Stimulated activated CD8-positive, alpha-beta memory T cell treated with anti-CD3 and anti-CD28 coated beads, Interleukin-12 subunit alpha, Interleukin-12 subunit beta, amount 100 ng/mL, for 4 hours (primary cell): ENCODE measurements around the gene CRIP3.
A peak's percentile ranks its signal among the peaks of the same experiment; 100 is the strongest.

Source experiments
- DNase-seq: peaks from one replicate; pipeline ENCODE4 v3.0.0-alpha.2; 2020; ENCODE audit warnings: low read depth

CRIP3 gene

DNA sequence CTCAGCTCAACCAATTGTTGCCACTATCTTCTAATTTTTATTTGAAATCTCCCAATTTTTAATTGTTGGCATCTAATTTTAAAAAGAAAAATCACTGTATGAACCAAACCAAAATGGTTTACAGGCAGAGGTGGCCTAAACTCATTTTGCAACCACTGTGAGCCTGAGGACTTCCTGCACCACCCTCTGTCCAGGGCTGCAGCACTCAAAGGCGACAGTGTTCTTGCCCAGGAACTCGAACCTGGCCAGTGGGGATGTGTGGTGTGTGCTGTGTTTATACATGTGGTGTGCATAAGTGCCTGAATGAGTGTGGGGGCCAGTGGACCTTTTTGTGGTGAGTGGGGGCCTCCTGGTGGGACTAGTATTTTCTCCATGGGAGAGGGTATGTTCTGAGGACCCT is 34.9 kb downstream of the CRIP3 start:
- no peak for DNase-seq

DNA sequence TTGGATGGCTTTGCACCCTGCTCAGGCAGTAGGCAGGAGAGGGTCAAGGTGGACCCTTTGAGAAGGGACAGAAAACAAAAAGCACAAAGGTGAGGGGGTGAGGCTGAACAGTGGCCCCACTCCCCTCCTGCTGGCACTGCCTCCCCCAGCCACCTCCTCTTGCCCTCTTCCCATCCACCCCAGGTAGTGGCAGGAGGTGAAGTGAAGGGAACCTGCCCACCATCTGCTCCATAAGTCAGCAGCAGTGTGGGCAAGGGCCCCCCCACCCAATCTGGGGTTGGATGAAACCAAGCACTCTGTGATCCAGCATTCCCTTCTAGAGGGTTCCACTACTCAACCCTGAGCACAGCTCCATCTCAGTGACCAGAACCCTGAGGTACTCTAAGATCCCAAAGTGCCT is 36.7 kb downstream of the CRIP3 start:
- no peak for DNase-seq

DNA sequence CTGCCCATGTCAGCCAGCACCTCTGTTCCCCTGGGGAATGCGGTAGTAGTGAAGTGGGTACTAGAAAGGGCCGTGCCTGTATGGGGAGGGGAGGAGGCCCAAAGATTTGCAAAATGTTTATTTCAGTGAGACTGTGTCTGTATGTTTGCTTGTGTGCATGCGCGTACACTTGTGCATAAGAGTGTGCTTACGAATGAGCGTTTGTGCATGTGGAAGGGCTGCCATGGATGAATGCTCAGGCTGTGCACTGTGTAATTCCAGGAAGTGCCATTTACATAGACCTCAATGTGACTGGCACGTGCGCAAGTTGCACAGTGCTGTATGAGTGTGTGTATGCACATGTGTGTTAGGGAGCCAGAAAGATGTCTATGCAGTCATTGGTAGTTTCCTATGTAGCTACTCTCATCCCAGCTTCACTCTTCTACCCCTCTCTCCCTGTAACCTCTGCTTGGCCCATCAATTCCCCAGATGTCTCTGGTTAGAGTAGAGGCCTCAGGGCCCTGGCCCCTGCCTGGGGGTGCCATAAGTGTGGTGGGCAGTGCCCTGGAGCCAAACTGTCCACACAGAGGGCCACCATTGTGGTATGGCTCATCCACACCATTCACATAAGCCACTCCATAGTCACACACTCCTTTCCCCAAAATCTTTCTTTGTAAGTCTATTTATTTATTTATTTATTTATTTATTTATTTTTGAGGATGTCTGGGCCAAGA is 37.4 kb downstream of the CRIP3 start:
- no peak for DNase-seq

DNA sequence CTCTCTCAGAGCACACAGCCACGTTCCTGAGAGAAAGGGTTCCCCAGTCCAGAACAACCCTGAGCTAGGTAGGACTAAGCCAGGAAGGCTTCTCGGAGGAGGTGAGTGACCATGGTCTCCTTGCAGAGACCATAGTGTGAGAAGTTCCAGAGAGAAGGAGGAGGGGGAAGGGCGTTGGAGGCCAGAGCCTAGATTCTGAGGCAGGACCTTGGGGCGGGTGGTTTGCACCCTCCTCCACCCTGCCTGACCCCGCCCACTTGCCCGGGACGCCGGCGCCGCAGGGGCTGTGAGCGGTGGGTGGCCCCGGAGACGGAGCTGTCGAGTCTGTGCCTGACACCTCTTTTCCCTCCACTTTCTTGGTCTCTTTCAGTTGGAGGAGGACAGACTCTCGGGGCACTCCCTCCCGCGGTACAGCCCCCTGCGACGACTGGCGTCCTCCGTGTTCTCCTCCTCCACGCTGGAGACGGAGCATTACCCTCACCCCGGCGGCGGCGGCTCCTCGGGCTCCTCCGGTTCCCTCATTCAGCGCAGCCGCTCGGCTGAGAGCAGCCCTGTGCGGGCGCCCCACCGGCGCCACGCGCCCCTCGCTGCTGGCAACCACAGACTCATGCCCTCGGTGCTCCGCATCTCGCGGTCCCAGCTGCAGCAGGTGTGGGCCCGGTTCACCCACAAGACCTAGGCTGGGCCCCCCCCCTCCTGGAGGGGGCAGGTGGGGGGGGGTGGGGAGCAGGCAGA is 39.2 kb downstream of the CRIP3 start:
- peak; percentile 43 for DNase-seq

DNA sequence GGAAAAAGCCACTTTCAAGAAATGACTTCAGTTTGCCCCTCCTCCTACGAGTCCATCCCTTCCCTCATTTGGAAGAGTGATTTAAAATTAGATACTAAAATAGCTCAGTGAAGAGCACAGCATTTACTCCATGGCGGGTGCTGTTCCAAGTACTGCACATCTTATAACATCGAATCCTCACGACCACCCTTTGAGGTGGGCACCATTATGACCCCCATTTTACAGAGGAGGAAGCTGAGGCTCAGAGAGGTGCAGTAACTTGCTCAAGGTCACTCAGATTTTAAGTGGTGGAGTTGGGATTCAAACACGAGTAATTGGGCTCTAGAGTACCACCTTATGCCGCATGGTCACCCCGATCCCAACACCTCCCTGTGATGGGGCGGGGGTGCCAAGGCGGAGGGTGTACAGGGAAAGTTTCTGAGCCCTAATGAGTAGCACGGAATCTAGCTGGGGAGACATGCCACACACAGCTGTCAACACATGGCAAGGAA is 39.8 kb downstream of the CRIP3 start:
- no peak for DNase-seq

DNA sequence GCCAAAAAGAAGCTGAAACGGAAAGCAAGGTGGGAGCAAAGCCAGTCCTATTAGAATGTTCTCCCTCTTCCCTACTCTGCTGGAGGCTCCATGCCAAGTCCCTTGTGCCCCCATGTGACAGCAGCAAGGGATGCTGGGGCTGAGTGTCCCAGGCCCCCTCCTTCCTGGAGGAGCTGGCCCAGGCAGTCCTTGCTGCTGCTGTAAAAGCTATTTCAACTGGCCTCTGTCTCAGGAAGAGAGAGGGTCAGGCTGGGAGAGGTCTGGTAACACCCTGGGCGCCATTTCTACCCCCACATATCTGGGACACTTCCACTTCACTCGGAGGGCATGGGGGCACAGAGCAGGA is 40.3 kb downstream of the CRIP3 start:
- DNase-seq: no peak

DNA sequence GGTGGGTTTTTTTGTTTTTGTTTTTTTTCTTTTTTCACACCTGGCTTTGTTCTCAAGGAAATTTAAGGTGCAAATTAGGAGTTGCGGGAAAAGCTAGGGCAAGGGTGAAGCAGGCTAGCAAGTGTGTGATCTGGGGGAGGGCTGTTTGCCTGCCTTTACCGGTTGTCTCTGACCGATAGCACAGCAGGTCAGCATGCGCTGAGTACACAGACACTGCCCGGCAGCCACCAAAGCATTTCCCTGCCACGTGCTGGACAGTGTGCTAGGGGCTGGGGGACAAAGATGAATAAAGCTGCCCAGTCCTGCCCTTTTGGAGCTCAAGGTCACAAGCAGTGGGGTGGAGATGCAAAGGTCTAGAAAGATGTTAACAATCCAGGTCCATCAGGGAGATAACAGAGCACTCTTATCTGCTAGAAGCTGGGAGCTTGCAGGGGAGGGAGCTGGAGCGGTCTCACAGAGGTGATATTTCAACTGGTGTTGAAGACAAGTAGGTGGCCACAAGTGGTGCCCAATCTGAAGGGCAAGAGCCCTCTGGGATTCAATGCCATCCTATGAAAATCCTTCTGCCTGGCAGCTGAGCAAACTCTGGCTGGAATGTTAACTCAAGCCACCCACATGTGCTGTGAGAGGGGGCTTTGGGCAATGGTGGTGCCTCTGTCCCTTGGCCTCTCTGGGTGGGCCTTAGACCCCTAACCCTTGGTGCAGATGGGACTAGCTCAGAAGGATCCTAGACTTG is 40.8 kb downstream of the CRIP3 start:
- no peak for DNase-seq

DNA sequence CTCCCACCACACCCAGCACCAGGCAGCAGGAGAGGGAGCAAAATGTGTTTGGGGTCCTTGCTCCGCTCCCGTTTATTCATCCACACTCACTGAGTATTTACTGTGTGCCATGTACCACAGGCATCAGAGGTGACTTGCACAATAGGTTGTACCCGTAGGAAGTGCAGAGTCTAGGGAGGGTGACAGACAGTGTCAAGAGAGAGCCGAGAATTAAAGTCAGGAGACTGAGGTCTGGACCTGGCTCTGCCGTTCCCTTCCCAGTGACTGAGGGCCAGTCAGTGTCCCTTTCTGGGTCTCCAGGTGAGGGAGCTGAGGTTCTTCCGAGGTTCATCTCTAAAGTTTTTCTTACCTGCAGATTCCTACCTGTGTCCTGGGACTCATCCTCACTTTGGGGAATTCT is 43.1 kb downstream of the CRIP3 start:
- no peak for DNase-seq

DNA sequence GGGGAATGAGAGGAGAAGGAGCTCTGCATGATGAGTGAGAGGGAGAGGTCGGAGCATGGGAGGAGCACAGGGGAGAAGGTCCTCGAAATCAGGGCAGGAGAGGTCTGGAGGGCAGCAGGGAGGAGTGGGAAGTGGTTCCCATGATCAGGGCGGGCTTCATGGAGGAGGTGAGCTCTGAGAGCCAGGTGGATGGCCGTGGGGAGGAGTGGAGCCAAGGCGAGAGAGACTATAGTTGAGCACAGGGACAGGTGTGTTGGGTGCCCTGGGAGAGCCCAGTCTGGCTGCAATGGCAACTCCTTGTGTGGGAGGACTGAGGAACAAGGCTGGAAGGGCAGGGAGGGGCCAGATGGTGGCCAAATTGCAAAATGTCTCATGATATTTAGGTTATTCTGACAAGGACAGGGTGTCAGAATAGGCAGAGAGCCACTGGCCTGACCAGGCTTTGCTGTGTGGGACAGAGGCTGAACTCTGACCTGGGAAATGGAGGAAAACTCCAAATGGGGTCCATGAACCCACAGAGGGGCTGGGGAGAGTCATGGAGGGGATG is 44.0 kb downstream of the CRIP3 start:
- DNase-seq: no peak

DNA sequence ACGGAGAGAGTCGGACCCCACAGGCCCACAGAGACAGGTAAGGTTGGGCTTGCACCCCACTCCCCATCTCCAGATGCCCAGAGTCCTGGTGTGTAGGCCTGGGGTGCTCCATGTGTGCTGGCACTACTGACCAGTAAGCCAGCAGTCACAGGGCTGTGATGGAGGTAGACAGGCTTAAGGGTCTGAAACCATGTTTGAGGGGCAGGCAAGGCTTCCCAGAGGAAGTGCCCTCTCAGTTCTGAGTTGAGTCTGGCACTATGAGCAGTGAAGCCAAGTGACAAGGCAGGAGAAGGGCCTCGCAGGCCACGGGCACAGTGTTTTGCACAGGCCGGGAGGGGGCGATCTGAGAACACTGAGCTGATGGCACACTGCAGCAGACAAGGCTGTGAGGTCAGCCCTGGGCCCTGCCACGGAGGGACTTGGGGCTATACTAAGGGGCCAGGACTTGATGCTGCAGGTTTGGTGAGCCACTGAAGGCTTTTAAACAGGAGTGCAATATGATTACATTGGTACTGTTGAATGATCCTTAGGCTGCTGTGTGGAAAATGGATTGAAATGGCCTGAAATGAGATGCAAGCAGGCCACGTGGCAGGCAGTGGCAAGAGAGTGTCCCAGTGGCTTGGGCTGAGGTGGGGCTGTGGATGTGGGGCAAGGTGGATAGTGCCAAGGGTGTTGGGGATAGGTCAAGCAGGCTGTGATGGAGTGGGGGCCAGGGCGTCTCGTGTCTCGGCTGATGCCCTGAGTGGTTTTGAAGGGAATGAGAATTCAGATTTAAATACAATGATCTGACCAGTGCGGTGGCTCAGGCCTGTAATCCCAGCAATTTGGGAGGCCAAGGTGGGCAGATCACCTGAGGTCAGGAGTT is 45.1 kb downstream of the CRIP3 start:
- peak; percentile 53 for DNase-seq

DNA sequence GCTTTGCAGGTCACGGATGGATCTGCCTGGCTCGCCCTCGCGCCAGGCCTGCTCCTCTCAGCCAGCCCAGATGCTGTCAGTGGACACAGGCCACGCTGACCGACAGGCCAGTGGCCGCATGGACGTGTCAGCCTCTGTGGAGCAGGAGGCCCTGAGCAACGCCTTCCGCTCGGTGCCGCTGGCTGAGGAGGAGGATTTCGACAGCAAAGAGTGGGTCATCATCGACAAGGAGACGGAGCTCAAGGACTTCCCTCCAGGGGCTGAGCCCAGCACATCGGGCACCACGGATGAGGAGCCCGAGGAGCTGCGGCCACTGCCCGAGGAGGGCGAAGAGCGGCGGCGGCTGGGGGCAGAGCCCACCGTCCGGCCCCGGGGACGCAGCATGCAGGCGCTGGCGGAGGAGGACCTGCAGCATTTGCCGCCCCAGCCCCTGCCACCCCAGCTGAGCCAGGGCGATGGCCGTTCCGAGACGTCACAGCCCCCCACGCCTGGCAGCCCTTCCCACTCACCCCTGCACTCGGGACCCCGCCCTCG is 45.8 kb downstream of the CRIP3 start:
- no peak for DNase-seq

DNA sequence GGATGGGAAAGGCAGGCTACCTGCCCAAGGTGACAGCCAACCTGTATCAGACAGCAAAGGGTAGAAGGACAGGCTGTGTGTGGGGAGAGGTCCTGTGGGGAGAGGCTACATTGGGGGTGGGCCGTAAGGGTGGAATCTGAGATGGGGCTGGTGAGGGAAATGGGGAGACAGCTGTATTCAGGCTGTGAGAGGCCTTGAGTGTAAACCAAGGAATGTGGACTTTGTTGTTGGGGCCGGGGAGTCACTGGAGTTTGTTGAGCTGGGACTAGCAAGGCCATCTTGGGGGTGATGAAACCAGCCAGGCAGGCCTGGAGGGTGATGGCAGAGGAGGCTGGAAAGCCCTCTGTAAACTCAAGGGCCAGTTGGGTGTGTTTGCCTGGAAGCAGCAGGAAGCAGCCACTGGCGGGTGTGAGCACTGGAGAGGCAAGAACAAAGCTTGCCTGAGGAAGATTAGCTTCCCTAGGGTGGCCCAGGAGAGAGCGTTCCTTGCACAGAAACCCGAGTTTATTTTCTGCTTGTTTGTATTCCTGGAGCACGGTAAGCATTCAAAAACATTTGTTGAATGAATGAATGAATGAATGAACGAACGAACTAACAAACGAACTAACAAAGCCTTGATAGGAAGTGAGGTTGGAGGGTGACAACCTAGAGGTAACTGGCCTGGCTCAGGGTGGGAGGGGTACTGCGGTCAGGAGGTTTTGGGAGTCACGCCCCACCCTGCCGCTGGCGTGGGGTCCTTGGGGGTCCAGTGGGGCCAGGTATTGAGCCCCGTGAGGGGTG is 46.4 kb downstream of the CRIP3 start:
- DNase-seq: no peak

DNA sequence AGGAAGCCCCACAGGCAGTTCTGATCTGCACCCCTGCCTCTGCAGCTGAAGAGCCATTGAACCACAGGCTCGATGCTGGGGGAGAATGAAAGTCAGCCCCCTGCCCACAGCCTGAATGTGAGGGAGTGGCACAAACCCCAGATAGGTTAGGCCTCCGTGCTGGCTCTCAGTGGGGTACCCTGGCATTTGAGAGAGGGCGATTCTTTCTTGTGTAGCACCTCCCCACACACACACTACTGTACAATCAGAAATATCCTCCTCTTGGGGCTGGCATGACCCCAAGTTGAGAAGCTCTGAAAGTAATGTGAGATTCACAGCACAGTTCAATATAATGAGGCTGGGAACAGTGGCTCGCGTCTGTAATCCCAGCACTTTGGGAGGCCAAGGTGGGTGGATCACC is 47.4 kb downstream of the CRIP3 start:
- DNase-seq: no peak

DNA sequence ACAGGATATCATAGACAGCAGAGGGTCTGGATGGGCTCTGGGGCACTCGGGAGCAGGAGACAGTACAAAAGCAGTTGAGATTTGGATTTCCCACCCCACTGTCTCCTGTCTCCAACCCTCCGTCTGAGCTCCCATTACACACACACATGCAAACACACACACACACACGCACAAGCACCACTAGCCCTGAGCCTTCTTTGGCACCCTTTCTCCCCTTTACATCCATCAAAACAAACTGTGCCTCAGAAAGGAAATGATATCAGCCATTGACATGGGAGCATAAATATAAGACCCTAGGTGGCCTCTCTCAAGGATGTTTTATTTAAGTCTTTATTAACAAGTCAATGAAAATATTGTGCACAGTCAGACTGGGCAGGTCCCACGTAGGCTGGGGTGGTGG is 47.8 kb downstream of the CRIP3 start:
- DNase-seq: no peak

DNA sequence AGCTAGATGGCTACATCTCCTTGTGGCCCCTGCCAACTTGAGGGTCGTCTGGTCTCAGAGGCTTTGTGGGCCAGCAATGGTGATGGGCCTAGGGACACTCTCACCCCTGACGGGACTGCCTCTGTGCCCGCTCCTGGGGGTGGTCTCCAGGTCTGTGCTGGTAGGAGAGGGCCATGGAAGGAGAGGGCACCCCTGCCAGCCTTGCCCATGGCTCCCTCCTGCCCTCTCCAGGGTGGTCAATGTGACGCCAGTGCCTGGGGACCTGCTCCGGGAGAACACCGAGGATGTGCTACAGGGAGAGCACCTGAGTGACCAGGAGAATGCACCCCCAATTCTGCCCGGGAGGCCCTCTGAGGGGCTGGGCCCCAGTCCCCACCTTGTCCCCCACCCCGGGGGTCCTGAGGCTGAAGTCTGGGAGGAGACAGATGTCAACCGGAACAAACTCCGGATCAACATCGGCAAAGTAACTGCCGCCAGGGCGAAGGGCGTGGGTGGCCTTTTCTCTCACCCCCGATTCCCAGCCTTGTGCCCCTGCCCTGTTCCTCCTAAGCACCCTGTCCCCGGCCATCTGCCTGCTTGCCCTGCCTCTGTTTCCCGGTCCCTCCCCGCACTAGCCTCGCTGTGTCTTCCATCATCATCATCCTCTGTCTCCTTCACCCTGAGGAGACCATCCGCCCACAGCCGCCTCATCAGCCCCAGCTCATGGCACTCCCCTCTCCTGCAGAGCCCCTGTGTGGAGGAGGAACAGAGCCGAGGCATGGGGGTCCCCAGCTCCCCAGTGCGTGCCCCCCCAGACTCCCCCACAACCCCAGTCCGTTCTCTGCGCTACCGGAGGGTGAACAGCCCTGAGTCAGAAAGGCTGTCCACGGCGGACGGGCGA is 49.6 kb downstream of the CRIP3 start:
- no peak for DNase-seq

DNA sequence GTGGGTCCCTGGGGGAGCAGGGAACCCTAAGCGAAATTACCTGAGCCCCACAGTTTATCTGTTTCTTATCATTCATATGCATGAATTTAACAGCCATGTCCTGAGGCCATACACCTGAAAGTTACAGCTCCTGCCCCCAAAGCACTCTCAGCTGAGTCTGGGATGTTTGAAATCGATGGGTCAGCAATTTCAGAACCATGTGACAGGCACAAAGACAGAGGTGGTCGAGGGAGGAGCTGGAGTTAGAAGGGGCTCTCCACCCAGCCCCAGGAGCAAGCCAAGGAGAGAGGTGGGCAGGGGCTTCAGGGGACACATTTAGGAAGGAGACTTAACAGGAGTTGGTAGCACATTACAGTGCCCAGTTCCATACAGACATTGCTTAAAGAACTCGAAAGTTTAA is 50.4 kb downstream of the CRIP3 start:
- no peak for DNase-seq

DNA sequence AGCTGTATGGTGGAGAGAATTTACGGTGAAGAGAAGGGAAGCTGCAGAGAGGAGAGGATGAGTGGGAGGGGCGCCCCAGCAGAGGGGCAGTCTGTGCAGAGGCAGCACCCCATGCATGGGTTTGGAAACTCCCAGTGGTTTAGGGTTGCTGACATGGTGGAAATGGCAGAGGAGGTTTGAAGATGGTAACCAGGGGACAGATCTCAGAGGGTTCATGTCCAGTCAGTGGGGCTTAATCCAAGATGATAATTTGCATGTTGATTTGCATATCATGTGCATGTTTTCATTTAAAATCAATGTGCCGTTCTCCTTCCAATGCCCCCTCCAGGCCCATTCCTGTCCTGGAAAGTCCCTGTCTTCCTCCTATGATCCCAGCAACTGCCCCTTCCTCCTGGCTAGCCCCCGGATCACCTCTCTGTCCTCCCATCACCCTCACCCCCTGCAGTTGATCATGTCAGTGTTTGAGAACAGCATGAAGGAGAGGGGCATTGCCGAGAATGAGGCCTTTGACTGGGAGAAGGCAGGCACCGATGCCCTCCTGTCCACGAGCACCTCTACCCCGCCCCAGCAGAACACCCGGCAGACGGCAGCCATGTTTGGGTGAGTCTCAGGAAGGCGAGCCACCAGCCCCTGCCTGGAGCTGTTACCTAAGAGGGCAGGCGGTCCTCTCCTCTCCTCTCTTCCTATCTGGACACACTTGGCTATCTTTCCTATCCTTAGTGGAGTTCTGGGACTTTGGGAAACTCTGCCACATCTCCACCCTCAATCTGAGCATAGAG is 51.1 kb downstream of the CRIP3 start:
- DNase-seq: no peak

DNA sequence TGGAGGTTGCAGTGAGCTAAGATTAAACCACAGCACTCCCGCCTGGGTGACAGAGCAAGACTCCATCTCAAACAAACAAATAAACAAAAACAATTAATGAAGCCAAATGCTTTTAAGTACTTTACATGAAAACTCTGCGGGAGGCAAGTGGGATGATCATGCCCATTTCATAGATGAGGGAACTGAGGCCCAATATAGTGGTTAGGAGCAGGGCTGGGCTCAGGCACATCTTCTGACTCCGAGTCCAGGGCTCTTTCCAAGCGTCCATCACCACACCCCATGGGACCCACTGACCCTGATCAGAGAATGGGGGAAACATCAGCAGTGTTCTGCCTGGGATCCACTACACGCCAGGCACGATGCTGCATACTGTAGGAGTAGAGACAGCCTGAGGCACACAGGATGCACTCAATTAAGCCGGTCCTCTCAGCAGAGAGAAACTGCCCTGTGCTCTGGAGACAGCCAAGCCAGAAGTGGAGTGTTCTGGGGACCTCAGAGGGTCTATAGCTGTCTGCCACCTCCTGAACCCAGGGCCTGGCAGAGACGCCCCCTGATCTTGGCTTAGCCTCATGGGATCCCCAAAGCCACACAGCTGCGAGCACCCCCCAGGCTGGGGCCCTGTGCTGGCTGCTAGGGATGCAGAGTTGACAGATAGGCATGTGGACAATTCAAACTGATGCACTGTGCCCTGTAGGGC is 51.8 kb downstream of the CRIP3 start:
- no peak for DNase-seq
